Activated T-cell treated with anti-CD3 and anti-CD28 coated beads for 24 hours (primary cell): ENCODE results near the gene ANKRD33B.

Experiments used
- DNase-seq: peaks from one replicate; pipeline ENCODE4 v3.0.0-alpha.2; 2020; ENCODE audit warnings: low read depth

The ANKRD33B gene

DNA sequence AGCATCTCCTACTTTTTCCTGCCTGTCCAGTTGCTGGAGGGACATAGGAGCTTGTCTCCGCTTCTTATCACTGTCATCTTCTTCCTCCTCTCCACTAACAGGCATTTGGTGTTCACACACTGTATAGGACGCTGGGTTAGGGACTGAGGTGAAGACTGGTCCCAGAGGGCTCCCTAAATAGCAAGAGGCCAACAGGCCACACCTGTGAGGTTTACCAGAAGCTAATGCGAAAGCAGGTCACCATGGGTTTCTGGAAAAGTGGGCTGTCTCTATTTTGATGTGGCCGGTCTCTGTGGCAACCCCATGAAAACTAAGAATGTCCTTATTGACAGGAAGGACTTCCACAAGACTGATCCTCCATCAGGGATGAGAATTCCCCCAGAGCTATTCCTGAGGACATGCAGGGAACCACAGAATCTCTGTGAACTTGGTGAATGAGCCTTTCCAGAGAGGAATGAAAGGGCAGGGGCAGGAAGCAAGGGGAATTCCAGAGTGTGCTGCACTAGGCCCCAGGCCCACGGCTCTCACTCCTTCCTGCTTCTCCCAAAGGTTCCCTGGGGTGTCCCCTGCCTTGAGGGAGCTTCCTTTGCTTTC, 135.5 kb downstream of the ANKRD33B start:
- no peak for DNase-seq

DNA sequence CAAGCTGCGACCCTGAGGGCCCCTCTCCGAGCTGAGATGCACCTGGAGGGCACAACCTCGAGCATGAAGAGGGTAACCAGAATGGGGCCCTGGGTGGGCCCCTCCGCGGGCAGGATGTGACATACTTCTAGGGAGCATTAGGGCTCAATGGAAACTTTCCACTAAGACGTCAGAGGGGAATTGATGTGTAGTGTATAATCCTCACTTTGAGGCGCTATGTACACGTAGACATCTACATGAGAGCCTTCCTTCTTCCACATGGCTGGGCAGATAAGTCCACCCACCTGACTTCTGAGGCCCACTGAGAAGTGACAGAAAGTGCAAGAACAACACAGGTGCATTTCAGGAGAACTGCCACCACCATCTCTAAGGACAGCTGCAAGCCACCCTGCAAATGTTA, 136.1 kb downstream of the ANKRD33B start:
- DNase-seq = no peak

DNA sequence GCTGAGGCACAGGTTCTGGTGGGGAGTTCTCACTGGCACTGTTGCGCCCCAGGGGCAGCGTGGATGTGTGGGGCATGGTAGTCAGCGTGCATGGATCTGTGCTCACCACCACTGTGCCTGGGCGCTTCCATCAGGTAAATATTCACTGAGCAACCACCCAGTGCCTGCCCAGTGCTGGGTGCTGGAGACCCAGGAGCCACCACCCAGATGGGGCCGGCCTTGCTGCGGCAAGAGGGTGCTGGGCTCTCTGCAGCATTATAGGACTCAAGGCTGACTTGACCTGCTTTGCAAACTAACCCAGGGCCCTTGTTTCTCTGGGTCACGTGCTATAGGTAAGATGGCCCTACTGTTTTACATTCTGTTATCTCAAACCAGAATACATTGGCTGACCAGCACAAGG, 136.6 kb downstream of the ANKRD33B start:
- no peak for DNase-seq

DNA sequence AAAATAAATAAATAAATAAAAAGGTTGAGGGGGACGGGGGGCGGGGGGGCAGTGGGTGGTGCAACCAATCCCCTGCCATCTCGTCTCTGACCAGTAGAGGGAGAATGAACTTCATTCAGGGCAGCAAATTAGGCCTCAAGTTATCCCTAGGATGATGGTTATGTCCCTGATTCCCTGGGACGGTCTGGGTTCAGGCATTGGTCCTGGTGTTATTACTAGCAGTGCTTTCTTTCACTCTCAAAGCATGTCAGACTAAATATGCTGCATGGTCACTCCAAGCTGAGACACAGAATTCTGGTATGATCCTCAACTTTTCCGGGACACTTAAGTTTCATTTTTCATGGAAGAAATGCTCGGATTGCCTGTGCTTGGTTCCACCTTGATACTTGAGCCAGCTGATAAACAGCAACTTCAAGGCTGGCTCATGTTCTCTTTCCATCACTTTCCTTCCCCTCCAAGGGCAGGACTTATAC, 137.7 kb downstream of the ANKRD33B start:
- DNase-seq = no peak

DNA sequence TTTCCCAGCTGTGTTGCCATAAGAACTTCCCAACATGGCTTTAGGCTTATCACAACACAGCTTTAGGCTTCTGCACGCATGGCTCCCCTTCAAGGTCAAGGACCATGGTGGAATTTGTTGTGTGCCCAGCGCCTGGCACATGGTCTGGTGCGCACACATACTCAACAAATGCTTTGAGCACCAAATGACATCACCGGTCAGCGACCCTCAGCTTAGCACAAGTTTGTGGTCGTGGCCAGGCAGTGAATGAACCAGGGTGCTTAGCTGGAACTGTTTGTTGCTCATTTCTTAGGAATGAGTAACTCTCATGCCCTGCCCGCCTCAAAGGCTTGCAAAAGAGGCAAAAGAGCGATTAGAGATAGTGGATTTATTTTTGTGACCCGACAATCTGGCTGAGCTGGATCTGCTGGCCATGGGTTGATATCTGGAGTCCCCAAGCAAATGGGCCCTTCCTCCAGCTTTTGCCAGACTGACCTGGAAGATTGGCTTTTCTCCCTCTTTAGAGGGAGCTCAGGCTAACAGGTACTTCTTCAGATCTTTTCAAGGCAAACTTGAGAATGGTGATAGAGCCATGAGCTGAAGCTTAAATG, 138.3 kb downstream of the ANKRD33B start:
- DNase-seq = no peak

DNA sequence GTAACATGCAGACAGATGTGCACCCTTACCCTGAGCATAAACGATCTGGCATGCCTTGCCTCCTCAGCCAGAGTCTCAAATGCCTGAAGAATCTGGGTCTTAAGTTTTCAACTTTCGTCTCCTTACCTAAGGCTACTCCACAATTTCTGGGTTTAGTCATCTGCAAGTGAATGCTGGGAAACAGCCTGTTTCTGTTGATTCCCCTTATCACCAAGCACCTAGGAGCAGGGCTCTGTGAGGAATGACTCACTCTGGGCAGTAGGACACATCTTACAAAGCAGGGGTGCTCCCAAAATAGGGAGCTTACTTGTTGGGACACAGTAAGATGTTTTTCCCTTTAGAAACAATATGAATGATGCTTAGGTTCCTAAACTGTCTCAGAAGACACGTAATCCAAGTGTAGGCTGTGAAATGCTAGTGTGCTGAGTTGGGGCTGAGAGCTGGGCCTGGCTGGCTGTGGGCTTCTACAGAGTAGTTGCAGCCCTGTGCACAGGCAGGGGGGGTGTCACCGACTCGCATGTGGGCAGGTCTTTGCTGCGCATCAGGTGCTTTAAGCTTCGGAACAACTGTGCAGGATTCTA, 139.1 kb downstream of the ANKRD33B start:
- no peak for DNase-seq

DNA sequence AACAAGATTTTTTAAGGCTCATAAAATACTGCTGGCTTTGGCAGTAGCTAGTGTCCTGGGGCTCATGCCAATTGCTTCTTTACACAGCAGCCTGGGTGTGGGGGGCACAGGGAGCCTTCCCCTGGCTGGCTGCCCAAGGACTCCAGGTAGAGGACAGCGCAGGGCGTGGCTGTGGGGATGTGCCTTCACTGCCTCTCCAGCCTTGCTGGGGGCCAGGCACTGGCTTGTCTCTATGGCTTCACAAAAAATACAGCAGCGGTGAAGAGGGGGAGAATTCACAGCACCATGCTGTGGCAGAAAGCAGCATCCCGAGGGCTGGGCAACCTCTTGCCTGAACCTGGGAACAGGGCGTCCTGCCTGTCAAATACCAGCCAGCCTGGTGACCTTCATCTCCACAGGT, 139.8 kb downstream of the ANKRD33B start:
- no peak for DNase-seq

DNA sequence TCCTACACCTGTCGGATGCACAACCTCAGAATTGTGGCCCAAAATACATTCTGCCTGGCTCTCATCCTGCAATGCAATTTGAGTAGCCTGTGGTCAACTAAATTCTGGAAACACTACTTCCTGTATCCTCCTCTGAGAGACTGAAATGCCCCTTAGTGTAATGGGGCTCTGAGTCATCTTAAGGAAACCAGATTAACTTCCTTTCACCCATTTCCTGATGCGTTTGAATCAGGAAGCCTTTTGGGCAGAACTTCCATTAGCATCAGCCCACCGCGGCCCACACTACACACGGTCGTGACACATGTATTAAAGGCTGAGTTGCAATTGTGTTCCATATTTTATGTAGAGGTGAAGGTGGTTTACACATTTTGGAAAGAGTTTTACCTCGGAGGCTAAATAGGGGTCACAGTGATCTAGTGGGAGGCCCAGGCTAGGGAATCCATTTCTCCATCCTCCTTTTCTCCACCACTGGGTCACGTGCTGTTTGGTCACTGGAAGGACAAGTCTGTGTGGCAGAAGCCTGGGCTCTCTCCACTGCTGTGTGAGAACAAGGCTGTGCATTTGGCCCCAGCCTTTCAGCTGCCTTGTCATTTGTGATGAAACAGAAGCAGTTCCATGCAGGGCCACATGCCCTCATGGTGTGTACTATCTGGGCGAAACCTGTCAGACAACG, 141.2 kb downstream of the ANKRD33B start:
- DNase-seq = no peak

DNA sequence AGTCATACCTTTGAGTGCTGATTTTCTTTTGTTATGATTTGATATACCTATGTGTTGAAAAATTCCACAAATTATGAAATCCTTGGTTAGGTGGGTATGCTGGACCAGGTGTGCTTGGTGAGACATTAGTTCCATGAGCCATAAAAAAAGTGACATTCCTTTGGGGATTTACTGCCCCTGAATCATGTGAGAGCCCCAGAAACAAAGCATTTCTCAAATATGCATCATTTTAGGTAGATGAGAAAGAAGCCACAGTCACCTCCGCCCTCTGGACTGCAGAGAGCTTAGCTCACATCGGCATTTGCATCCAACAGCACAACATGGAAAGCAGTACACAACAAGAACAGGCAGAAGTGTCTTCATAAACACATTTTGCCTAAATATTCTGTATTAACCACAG, 141.9 kb downstream of the ANKRD33B start:
- no peak for DNase-seq

DNA sequence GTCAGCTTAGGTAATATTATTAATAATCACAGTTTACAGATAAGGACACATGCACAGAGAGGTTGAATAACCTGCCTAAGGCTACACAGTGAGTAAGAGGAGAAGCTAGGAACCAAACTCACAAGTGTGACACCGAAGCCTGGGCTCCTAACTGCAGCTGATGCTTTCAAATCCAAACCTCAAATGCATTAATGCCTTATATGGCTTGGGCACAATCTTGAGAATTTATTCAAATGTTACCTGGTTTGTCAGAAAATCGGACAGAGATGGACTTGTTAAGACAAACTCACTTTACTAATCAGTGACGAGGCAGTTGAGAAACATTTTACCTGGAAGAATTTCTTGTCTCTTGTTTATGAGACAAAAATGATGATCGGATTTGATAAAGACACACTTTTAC, 142.5 kb downstream of the ANKRD33B start:
- DNase-seq = no peak
